Measurements from ENCODE around the gene OTOP2. TPM values are rescaled to one million over a fixed set of nuclear protein-coding genes. Genes with fewer than 3 reads are reported as not detected.

The OTOP2 gene
- total RNA-seq, 1 donor from 2014 or later, result not detected

DNA sequence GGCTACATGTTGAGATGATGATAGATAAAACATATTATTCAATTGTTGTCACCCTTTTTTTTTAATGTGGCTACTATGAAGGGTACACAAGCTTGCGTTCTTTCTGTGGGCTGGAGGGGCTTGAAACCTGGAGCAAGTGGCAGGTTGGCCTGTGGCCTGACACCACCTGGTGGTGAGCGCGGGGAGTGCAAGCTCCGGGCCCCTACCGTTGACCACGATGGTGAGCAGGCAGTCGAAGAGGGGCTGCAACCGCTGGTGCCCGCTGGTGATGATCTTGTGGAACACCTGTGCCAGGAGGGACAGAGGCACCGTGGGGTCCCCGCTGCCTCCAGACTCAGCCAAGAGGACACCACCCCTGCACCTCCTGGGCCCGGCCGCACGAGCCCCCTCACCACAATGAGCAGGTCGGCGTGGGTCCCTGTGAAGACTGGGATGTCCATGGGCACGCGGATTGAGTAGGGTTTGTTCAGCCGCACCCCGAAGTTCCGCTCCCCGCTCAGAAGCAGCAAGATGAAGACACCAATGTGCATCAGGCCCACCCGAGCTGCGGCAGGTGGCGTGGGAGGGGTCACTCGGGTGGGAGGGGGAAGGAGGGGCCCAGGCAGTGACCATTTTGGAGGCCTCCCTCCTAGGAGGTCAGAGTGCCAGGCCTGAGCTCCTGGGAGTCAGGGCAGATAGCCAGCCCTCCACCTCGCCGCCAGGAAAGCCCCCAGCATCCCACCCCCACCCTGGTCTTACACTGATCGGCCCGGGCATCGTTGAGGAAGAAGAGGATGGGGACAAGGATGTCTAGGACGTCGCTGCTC is 34.1 kb downstream of the OTOP2 start:
- TF ChIP-seq POLR2A (IDR thresholded peaks at IDR 0.05), result no peak
- TF ChIP-seq, protein P1, sequence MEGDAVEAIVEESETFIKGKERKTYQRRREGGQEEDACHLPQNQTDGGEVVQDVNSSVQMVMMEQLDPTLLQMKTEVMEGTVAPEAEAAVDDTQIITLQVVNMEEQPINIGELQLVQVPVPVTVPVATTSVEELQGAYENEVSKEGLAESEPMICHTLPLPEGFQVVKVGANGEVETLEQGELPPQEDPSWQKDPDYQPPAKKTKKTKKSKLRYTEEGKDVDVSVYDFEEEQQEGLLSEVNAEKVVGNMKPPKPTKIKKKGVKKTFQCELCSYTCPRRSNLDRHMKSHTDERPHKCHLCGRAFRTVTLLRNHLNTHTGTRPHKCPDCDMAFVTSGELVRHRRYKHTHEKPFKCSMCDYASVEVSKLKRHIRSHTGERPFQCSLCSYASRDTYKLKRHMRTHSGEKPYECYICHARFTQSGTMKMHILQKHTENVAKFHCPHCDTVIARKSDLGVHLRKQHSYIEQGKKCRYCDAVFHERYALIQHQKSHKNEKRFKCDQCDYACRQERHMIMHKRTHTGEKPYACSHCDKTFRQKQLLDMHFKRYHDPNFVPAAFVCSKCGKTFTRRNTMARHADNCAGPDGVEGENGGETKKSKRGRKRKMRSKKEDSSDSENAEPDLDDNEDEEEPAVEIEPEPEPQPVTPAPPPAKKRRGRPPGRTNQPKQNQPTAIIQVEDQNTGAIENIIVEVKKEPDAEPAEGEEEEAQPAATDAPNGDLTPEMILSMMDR (IDR thresholded peaks at IDR 0.05), result peak; percentile 84 to 94 (median 88)
- intact Hi-C loops (cut with DNase I), result no loop called here
- no peaks in the 10 kb centered on the region for H3K27me3 ChIP-seq
- H3K27ac ChIP-seq, result no peak overlapping the region
- DNase-seq (ENCODE audit: extremely low spot score in 2 of 2), result no peak
- no peaks in the 10 kb centered on the region for H3K36me3 ChIP-seq
- no peaks in the 10 kb centered on the region for H3K9me3 ChIP-seq
- no peak overlapping the region for H3K4me3 ChIP-seq
- peaks cover 6% of the 10 kb centered on the region for H3K4me1 ChIP-seq

DNA sequence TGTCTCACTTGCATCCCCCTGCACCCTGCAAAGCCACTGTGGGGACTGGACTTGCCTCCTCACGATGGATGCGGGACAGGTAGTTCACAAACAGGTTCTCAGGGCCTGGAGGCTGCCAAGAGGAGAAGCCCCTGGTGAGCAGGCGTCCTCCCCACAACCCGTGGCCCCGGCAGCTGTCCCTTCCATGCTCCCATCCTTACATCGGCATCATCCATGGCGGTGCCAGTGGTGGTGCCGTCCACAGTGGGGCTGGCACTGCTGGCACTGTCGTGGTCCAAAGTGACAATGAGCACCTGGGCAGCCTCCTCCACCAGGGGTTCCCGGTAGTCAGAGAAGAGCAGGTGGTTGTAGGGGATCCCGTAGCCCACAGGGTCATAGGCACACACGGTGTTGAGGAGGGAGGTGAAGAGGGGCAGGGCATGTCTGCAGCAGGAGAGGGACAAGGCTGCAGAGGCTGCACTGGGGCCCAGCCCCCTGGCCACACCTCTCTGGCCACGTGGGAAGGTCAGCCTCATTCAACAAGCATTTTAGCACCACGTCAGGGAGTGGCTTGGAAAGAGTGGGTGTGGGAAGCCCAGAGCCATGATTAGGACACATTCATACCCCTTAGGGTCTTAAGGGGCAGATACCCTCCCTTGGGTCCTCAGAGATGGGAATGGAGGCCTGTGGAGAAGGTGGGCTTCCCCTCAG is 35.9 kb downstream of the OTOP2 start:
- H3K36me3 ChIP-seq, result no peaks in the 10 kb centered on the region

DNA sequence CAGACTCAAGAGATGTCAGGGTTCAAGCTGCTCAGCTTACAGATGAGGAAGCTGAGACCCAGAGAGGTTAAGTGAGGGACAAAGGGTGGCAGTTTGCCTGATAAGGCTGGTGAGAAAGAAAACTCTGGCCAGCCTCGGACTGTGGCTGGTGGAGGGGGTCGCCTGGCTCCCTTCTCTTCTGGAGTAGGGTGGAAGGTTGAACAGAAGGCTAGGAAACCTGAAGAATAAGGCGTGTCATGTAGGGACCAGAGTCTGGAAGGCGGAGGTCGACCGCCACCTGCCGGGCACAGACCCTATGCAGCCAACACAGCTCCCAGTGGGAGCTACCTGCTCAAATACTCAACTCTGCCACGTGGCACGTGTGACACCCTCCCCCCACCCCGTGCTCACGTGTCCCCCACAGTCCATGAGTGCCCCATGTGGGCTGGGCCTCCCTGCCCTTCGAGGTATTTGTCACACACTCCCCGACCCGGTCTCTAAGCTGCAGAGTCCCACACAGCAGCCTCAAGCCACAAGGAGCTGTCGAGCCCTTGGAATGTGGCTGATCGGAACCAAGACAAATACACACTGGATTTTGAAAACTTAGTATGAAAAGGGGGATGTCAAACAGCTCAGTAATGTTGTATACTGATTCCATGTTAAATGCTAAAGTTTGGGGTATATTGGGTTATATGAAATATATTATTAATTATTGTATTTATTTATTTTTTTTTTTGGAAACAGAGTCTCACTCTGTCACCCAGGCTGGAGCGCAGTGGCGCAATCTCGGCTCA is 36.7 kb downstream of the OTOP2 start:
- Histone ChIP-seq H3K27me3 (no peaks in the 10 kb centered on the region), H3K9me3 (no peaks in the 10 kb centered on the region), H3K36me3 (no peaks in the 10 kb centered on the region), H3K27ac (no peak overlapping the region), H3K4me1 (peaks cover 6% of the 10 kb centered on the region), H3K4me3 (no peak overlapping the region)
- intact Hi-C loops (cut with DNase I), result loop anchor here (5.0 to 10.0 kb wide), 3 partner anchors 74 to 247 kb away; partner anchors contain the start of gene NUP85
- DNase-seq (ENCODE audit: extremely low spot score in 2 of 2), result no peak
- TF ChIP-seq POLR2AphosphoS5 (IDR thresholded peaks at IDR 0.05; ENCODE audit: insufficient read depth in 1 of 2, low read depth in 1 of 2) (no peak), POLR2A (IDR thresholded peaks at IDR 0.05) (no peak)
- TF ChIP-seq, protein P1 (IDR thresholded peaks at IDR 0.05), result no peak

More for the DNA sequence above, 35.9 kb downstream of the OTOP2 start:
- Histone ChIP-seq H3K27ac (no peak overlapping the region), H3K27me3 (no peaks in the 10 kb centered on the region), H3K4me1 (peaks cover 6% of the 10 kb centered on the region), H3K9me3 (no peaks in the 10 kb centered on the region), H3K4me3 (no peak overlapping the region)
- intact Hi-C loops (cut with DNase I), result loop anchor here (5.0 to 10.0 kb wide), 3 partner anchors 75 to 247 kb away; partner anchors contain the start of gene NUP85
- TF ChIP-seq POLR2A (IDR thresholded peaks at IDR 0.05) (no peak), POLR2AphosphoS5 (IDR thresholded peaks at IDR 0.05; ENCODE audit: insufficient read depth in 1 of 2, low read depth in 1 of 2) (no peak)
- TF ChIP-seq, protein P1 (IDR thresholded peaks at IDR 0.05), result no peak
- no peak for DNase-seq (ENCODE audit: extremely low spot score in 2 of 2)

DNA sequence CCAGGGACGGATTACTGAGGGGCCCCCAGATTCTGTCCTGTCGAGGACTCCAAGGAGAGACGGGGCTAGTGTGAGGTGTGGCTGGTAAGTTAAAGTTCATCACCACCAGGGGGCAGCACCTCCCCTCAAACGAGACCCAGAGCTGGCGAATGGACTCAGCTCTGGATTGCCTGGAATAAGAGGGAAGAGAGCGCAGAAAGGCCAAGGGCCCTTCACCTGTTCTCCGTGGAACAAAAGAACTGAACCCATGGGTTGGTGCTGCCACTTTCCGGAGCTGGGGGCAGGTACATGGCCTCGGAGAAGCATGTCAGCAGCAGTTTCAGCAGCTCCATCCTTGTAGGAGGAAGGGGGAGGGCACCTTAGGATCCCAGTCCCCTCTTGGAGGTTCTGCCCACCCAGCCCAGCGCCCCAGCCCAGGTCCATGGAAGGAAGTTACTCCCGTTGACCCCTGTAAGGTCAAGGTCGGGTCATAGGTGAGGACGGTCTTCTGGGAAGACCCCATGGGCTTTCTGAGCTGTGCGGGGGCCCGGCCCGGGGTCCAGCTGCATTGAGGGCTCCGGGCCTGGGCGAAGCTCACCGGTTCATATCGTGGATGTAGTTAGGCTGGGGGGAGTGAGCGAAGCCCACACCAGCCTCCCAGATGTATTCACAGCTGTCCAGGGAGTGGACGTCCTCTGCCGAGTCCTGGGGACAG is 37.7 kb downstream of the OTOP2 start:
- DNase-seq (ENCODE audit: extremely low spot score in 2 of 2), result no peak
- Histone ChIP-seq H3K27me3 (no peaks in the 10 kb centered on the region), H3K9me3 (no peaks in the 10 kb centered on the region), H3K4me3 (no peak overlapping the region), H3K36me3 (no peaks in the 10 kb centered on the region), H3K4me1 (peaks cover 6% of the 10 kb centered on the region), H3K27ac (no peak overlapping the region)
- intact Hi-C loops (cut with DNase I), result loop anchor here (5.0 to 10.0 kb wide), 3 partner anchors 73 to 245 kb away; partner anchors contain the start of gene NUP85
- TF ChIP-seq, protein P1 (IDR thresholded peaks at IDR 0.05), result peak; percentile 61 to 88 (median 65)
- TF ChIP-seq POLR2AphosphoS5 (IDR thresholded peaks at IDR 0.05; ENCODE audit: insufficient read depth in 1 of 2, low read depth in 1 of 2), result no peak
